Cardiac muscle cell (in vitro differentiated cells and primary cell): ENCODE data around the gene SIPA1L2. TPM values are rescaled to one million over a fixed set of nuclear protein-coding genes. Genes with fewer than 3 reads are reported as not detected.
A peak's percentile ranks its signal among the peaks of the same experiment; 100 is the strongest.

ENCODE experiments used
- DNase-seq, 2 donors: peaks; one replicate each; pipeline versions ENCODE4 v3.0.0 to v3.0.0-alpha.2; 2010 to 2017; ENCODE audit warnings: low read depth in 1 of 2, low spot score in 1 of 2
- H3K27ac ChIP-seq: fragments of 200-600 bp; sonication (generic); 2 replicates; pipeline ENCODE4 v1.5.1; 2016
- H3K27me3 ChIP-seq: fragments of 200-600 bp; sonication (generic); 2 replicates; pipeline ENCODE4 v1.6.0; 2016; ENCODE audit warnings: control low read depth
- H3K36me3 ChIP-seq: fragments of 200-600 bp; sonication (generic); 2 replicates; pipeline ENCODE4 v1.5.1; 2016; ENCODE audit warnings: control low read depth
- H3K4me1 ChIP-seq: fragments of 200-600 bp; sonication (generic); 2 replicates; pipeline ENCODE4 v1.8.1; 2017; ENCODE audit warnings: low read depth, mild to moderate bottlenecking, mixed run types
- H3K4me3 ChIP-seq: fragments of 200-600 bp; sonication (generic); 2 replicates; pipeline ENCODE4 v1.5.1; 2016; ENCODE audit warnings: mild to moderate bottlenecking
- H3K9me3 ChIP-seq: fragments of 200-600 bp; sonication (generic); 2 replicates; pipeline ENCODE4 v1.5.1; 2017; ENCODE audit warnings: low read depth, mild to moderate bottlenecking, control low read depth
- polyA plus RNA-seq: library from polyadenylated mRNA; unstranded; fragments of >200 nt; fragmentation: Nextera tagmentation; extraction: Ambion mirVana; gene quantifications from 2 replicates; pipeline ENCODE4 v1.2.1, GENCODE V29; 2016
- total RNA-seq: library from RNA; depleted of rRNA; stranded (reverse); fragments of >200 nt; gene quantifications from 2 replicates; pipeline ENCODE4 v1.2.3, GENCODE V29; 2016
- TF ChIP-seq, protein P1 (sequence below): IDR thresholded peaks from 2 replicates; pipeline ENCODE4 v1.5.1; 2012; ENCODE audit warnings: low read depth, mild to moderate bottlenecking, low read length

Gene SIPA1L2
- total and polyA plus RNA-seq, 2 experiments from 2014 or later = 57.1 to 143 TPM

DNA sequence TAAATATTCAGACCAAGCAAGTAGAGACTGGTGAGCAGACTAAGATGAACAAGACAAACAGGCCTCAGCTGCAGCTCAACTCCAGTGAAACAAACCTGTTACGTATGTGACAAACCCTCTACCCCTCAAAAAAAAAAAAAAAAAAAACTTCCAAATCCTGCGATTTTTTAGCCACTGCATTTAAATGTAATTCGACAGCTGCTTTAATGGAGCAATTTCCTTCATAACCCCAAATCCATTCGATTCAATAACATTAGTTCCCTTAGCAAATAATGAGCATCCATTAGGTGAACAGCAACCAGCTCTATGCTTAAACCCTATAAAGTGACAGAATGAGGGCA is 31.1 kb downstream of the SIPA1L2 start:
- H3K4me1 ChIP-seq = peaks cover 39% of the 10 kb centered on the region
- H3K4me3 ChIP-seq = no peak overlapping the region
- no peak overlapping the region for H3K27ac ChIP-seq
- H3K27me3 ChIP-seq = no peaks in the 10 kb centered on the region
- no peaks in the 10 kb centered on the region for H3K36me3 ChIP-seq
- TF ChIP-seq, protein P1, sequence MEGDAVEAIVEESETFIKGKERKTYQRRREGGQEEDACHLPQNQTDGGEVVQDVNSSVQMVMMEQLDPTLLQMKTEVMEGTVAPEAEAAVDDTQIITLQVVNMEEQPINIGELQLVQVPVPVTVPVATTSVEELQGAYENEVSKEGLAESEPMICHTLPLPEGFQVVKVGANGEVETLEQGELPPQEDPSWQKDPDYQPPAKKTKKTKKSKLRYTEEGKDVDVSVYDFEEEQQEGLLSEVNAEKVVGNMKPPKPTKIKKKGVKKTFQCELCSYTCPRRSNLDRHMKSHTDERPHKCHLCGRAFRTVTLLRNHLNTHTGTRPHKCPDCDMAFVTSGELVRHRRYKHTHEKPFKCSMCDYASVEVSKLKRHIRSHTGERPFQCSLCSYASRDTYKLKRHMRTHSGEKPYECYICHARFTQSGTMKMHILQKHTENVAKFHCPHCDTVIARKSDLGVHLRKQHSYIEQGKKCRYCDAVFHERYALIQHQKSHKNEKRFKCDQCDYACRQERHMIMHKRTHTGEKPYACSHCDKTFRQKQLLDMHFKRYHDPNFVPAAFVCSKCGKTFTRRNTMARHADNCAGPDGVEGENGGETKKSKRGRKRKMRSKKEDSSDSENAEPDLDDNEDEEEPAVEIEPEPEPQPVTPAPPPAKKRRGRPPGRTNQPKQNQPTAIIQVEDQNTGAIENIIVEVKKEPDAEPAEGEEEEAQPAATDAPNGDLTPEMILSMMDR = no peak
- no peaks in the 10 kb centered on the region for H3K9me3 ChIP-seq
- DNase-seq = no peak

DNA sequence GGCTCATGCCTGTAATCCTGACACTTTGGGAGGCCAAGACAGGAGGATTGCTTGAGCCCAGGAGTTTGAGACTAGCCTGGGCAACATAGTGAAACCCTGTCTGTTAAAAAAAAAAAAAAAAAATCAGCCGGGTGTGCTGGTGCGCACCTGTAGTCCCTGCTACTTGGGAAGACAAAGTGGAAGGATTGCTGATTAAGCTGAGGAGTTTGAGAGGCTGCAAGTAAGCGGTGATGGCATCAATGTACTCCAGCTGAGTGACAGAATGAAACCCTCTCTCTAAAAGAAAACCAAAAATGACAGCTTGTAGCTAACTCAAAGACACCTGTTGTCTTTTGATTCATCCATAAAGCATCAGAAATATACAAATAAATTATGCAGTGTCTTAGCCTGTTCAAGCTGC is 31.8 kb downstream of the SIPA1L2 start:
- Histone ChIP-seq H3K4me3 (no peak overlapping the region), H3K27me3 (no peaks in the 10 kb centered on the region), H3K27ac (no peak overlapping the region), H3K36me3 (no peaks in the 10 kb centered on the region), H3K4me1 (peaks cover 45% of the 10 kb centered on the region), H3K9me3 (no peaks in the 10 kb centered on the region)
- TF ChIP-seq, protein P1 = no peak
- DNase-seq = no peak

DNA sequence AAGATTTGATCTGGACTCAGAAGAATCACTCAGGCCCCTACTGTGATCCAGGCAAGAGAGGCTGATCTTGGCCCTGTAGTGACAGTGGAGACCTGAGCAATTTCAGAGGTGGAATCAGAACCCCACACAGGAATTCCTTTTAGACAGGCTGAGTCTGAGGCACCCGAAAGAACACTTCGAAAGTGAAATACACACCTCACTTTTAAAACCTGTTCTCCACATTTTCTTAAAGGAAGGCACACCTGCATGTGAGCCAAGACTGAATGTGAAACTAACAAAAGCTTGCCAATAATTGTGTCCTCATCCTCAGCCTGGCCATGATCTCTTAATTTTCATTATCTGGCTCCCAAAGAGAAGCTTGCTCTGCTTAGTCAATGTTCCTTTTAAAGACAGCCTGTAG is 32.2 kb downstream of the SIPA1L2 start:
- no peak for DNase-seq
- H3K36me3 ChIP-seq = no peaks in the 10 kb centered on the region
- no peaks in the 10 kb centered on the region for H3K27me3 ChIP-seq
- no peak overlapping the region for H3K27ac ChIP-seq
- TF ChIP-seq, protein P1 = no peak
- peaks cover 48% of the 10 kb centered on the region for H3K4me1 ChIP-seq
- no peaks in the 10 kb centered on the region for H3K9me3 ChIP-seq
- H3K4me3 ChIP-seq = no peak overlapping the region

DNA sequence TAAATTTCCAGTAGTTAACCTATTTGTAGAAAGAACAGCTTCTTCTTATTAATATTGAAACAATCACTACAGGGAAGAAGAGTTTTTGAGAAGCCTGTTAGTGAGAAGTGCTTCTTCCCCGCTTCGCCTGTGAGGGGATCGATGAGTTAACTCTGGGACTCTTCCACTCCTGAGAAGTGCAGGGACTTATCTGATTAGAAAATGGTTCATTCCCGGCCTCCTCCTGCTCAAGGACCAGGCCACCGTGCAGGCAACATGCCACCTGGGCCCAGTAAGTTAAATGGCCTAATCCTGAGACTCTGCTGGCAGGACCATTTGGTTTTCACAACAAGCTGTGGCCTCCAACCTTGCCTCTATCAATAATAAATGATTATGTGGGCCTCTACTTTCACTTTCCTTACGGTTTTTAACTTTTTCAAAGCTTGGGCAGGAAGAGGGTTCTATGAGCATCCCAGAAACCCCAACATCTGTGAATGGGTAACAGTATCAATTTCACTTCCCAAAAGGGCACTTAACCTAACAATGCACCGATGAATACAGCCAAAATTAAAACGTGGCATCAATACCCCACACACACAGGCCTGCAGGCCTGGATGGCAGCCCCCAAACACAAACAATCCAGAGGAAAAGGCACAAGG is 33.1 kb downstream of the SIPA1L2 start:
- H3K9me3 ChIP-seq = no peaks in the 10 kb centered on the region
- H3K4me1 ChIP-seq = peaks cover 55% of the 10 kb centered on the region
- H3K4me3 ChIP-seq = no peak overlapping the region
- H3K27me3 ChIP-seq = no peaks in the 10 kb centered on the region
- peak overlapping the region; percentile 80 for H3K27ac ChIP-seq
- TF ChIP-seq, protein P1 = no peak
- no peaks in the 10 kb centered on the region for H3K36me3 ChIP-seq
- peak in 1 of 2 donors; percentile 64 for DNase-seq

DNA sequence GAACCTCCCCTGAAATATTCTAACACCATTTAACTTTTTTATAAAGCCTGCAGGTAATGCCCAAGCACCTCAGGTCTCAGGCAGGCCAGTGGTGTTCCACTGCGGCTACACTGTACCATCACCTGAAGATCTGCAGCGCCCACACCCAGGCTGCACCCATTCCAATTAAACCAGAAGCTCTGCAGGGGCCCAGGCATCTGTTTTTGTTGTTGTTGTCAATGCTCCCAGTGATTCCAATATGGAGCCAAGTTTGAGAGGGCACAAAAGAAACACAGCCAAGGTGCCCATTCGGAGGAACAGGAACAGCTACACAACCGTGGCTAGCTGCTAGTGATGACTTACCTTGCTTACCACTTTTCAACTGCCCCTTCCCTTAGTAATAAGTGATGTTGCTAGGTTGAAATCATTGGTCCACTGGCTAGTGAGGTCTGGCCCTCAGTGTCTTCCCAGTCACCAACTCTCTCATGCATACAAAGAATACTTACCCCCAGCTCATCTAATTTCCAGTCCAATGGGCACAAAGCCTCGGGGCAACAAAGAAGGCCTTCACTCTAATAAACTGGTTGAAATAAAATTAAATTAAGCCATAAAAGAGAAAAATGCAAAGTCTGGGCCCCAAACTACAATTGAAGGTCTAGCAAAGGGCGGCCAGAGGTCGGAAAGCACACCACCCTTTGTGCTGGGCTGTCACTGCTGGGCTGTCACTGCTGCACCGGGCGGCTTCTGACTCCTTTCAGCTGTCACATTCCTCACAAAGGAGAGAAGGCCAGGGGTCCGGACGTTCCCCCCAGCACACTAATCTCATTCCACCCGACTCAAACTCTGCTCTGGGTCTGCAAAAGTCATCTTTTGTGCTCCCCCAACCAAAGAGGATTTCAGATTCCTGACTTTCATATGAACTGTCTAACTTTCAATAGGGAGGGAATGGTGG is 34.9 kb downstream of the SIPA1L2 start:
- no peak overlapping the region for H3K4me3 ChIP-seq
- TF ChIP-seq, protein P1 = no peak
- H3K9me3 ChIP-seq = no peaks in the 10 kb centered on the region
- peak overlapping the region; percentile 80 for H3K27ac ChIP-seq
- peak in 1 of 2 donors; percentile 70 for DNase-seq
- H3K4me1 ChIP-seq = peaks cover 58% of the 10 kb centered on the region
- no peaks in the 10 kb centered on the region for H3K27me3 ChIP-seq
- H3K36me3 ChIP-seq = no peaks in the 10 kb centered on the region
